Esophagus squamous epithelium (tissue), 5 donors: Measurements from ENCODE around the gene NPRL2. TPM values are rescaled to one million over a fixed set of nuclear protein-coding genes. Genes with fewer than 3 reads are reported as not detected.
A peak's percentile ranks its signal among the peaks of the same experiment; 100 is the strongest.

ENCODE experiments used
- DNase-seq: peaks from one replicate; lab custom pipeline; 2025; lab: John Stamatoyannopoulos, UW
- H3K27ac ChIP-seq, 4 donors: fragments of 200-600 bp; sonication (generic); one replicate each; pipeline ENCODE4 v1.5.1; 2016 to 2019; ENCODE audit warnings: mild to moderate bottlenecking in 1 of 4
- H3K27me3 ChIP-seq, 4 donors: fragments of 200-600 bp; sonication (generic); 1 replicate in 3 of 4; 2 replicates in 1 of 4; pipeline versions ENCODE4 v1.5.1 to v1.6.0; 2017 to 2021; ENCODE audit warnings: antibody characterized with exemption in 1 of 4
- H3K36me3 ChIP-seq, 3 donors: fragments of 200-600 bp; sonication (generic); one replicate each; pipeline ENCODE4 v1.5.1; 2016 to 2019
- H3K4me1 ChIP-seq, 3 donors: fragments of 200-600 bp; sonication (generic); one replicate each; pipeline ENCODE4 v1.5.1; 2017 to 2019
- H3K4me3 ChIP-seq, 4 donors: fragments of 200-600 bp; sonication (generic); 1 replicate in 3 of 4; 2 replicates in 1 of 4; pipeline ENCODE4 v1.5.1; 2016 to 2019; ENCODE audit warnings: mild to moderate bottlenecking in 2 of 4, moderate library complexity in 1 of 4
- H3K9me3 ChIP-seq, 3 donors: fragments of 200-600 bp; sonication (generic); one replicate each; pipeline ENCODE4 v1.5.1; 2016 to 2019
- CTCF ChIP-seq, 6 experiments: fragments of 450-650 bp in 4 of 6; fragments of 200-600 bp in 2 of 6; sonication (generic) in 2 of 6; IDR thresholded peaks; one replicate each; pipeline ENCODE4 v1.5.1; 2016 to 2019; ENCODE audit warnings: antibody characterized with exemption in 6 of 6, mild to moderate bottlenecking in 4 of 6, moderate library complexity in 4 of 6
- POLR2A ChIP-seq, 4 donors: fragments of 450-650 bp; IDR thresholded peaks; one replicate each; pipeline ENCODE4 v1.6.1; 2017; ENCODE audit warnings: antibody characterized with exemption in 4 of 4, mild to moderate bottlenecking in 4 of 4, moderate library complexity in 3 of 4
- whole genome bisulfite sequencing, 2 donors: methylation state at CpG; one replicate each; pipeline ENCODE4 v1.1.5; 2018; 5-methylcytosine and 5-hydroxymethylcytosine counted together
- intact Hi-C: fragments of 100-400 bp; cut with DNase I; formaldehyde crosslinking; loops from one replicate; pipeline ENCODE4 v1.15.0; 2022
- total RNA-seq, 4 donors: library from RNA; depleted of rRNA; stranded (reverse); fragments of >200 nt; gene quantifications; one replicate each; pipeline ENCODE4 v1.1.0, GENCODE V29; 2016
- donor health status: DM: yes; HTN: yes; CAD: no.

NPRL2 gene
- total RNA-seq, 4 donors from 2014 or later: 10.4 to 21.2 (median 16.1) TPM

GRCh38 chr3:50327129-50327528 lies 23.4 kb downstream of the NPRL2 start:
- Histone ChIP-seq H3K4me3 (peak overlapping the region; percentile 83 to 94 (median 86)), H3K27ac (peak overlapping the region; percentile 85 to 93 (median 90)), H3K27me3 (no peaks in the 10 kb centered on the region), H3K36me3 (peaks cover 22 to 50% (median 23%) of the 10 kb centered on the region in 3 donors), H3K9me3 (no peaks in the 10 kb centered on the region), H3K4me1 (peaks cover 34 to 72% (median 35%) of the 10 kb centered on the region in 3 donors)
- no peak for DNase-seq
- TF ChIP-seq POLR2A (IDR thresholded peaks at IDR 0.05) (no peak), CTCF (IDR thresholded peaks at IDR 0.05) (no peak)
- intact Hi-C loops: loop anchor here (10.0 kb wide), 1 partner anchor 52 kb away; the partner anchor contains the start of gene LSMEM2
- 43 to 78% methylated on average over 3 to 4 of the region's 4 CpGs for WGBS, 2 donors

GRCh38 chr3:50326182-50326541 lies 24.4 kb downstream of the NPRL2 start:
- 83 to 85% methylated on average over 2 to 7 of the region's 8 CpGs for whole genome bisulfite sequencing, 2 donors
- Histone ChIP-seq H3K9me3 (no peaks in the 10 kb centered on the region), H3K4me1 (peaks cover 39 to 75% (median 40%) of the 10 kb centered on the region in 3 donors), H3K27me3 (no peaks in the 10 kb centered on the region), H3K36me3 (peaks cover 13 to 41% (median 16%) of the 10 kb centered on the region in 3 donors), H3K4me3 (no peak overlapping the region), H3K27ac (peak overlapping the region in 3 of 4 donors; percentile 6 to 98 (median 94))
- TF ChIP-seq CTCF (IDR thresholded peaks at IDR 0.05) (no peak), POLR2A (IDR thresholded peaks at IDR 0.05) (no peak)
- no peak for DNase-seq
- intact Hi-C loops: loop anchor here (10.0 kb wide), 1 partner anchor 51 kb away; the partner anchor contains the start of gene LSMEM2

GRCh38 chr3:50325497-50326181 lies 24.9 kb downstream of the NPRL2 start:
- peaks cover 40 to 78% (median 40%) of the 10 kb centered on the region in 3 donors for H3K4me1 ChIP-seq
- 79 to 85% methylated on average over 2 to 7 of the region's 11 CpGs for WGBS, 2 donors
- no peak for DNase-seq
- peak overlapping the region in 3 of 4 donors; percentile 94 to 98 (median 98) for H3K27ac ChIP-seq
- H3K27me3 ChIP-seq: no peaks in the 10 kb centered on the region
- intact Hi-C loops: loop anchor here (10.0 kb wide), 1 partner anchor 51 kb away; the partner anchor contains the start of gene LSMEM2
- peaks cover 9 to 35% (median 13%) of the 10 kb centered on the region in 3 donors for H3K36me3 ChIP-seq
- TF ChIP-seq POLR2A (IDR thresholded peaks at IDR 0.05): no peak
- TF ChIP-seq CTCF (IDR thresholded peaks at IDR 0.05): no peak
- no peaks in the 10 kb centered on the region for H3K9me3 ChIP-seq
- H3K4me3 ChIP-seq: no peak overlapping the region

- Histone ChIP-seq H3K9me3 (no peaks in the 10 kb centered on the region), H3K27me3 (no peaks in the 10 kb centered on the region), H3K4me1 (peaks cover 45 to 83% (median 45%) of the 10 kb centered on the region in 3 donors), H3K27ac (peak overlapping the region in 3 of 4 donors; percentile 94 to 98 (median 98)), H3K36me3 (peaks cover 5 to 31% (median 8%) of the 10 kb centered on the region in 3 donors), H3K4me3 (no peak overlapping the region)
- TF ChIP-seq POLR2A (IDR thresholded peaks at IDR 0.05) (no peak), CTCF (IDR thresholded peaks at IDR 0.05) (no peak)
- WGBS, 2 donors: 86 to 100% methylated on average over 1 of the region's 2 CpGs
- DNase-seq: no peak
- intact Hi-C loops: loop anchor here (10.0 kb wide), 1 partner anchor 50 kb away; the partner anchor contains the start of gene LSMEM2
Measured at GRCh38 chr3:50325113-50325480, 25.5 kb downstream of the NPRL2 start.
